HG02884 (cell line): ENCODE results near the gene SZT2.
"Not testable (repeated sequence)": the region's sequence is repeated elsewhere in the genome, so short reads cannot be mapped to it uniquely, and the experiment has no call there.

ENCODE experiments used
- ATAC-seq: cut with Tn5 transposase; IDR thresholded peaks from one replicate; pipeline ENCODE4 v1.9.1; 2021; ENCODE audit warnings: mild to moderate bottlenecking, moderate library complexity; ENCODE audit not compliant: unreplicated experiment

SZT2 gene

GRCh38 chr1:43360616-43361015, 29.1 kb upstream of the SZT2 start:
- no peak for ATAC-seq

DNA sequence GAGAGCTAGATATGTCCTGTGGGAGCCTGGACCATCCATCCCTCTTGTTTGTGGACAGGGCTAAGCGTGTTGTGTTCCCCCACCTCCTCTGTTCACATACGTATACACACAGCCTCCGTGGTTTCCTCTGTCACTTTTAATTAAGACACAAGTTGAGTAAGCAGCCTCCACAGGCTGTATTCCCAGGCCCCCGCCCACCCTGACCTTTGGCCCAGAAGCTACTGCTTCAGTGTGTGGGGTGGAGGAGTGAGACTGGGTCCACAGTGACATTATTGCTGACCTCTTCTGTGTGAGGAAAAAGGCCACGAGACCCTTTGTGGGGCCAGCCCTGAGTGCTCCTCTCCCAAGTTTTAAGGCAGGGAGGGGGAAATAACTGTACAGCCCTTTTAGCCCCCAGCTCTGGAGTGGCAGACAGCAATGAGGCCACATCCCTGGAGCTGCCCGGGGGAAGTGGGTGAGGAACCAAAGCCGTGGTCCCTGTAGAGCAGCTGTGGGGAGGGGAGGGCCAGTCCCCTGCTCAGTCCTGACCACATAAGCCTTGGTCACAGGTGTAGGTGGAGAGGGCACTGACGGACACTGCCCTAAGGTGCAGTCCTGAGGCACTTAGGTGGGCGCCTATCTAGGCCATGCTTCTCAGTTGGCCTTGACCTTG, 26.3 kb upstream of the SZT2 start:
- ATAC-seq: no peak

GRCh38 chr1:43363935-43364525, 25.7 kb upstream of the SZT2 start:
- ATAC-seq: no peak

GRCh38 chr1:43365678-43366077, 24.0 kb upstream of the SZT2 start:
- no peak for ATAC-seq

- no peak for ATAC-seq
These were observed 23.5 kb upstream of the SZT2 start for GRCh38 chr1:43366179-43366578.

DNA sequence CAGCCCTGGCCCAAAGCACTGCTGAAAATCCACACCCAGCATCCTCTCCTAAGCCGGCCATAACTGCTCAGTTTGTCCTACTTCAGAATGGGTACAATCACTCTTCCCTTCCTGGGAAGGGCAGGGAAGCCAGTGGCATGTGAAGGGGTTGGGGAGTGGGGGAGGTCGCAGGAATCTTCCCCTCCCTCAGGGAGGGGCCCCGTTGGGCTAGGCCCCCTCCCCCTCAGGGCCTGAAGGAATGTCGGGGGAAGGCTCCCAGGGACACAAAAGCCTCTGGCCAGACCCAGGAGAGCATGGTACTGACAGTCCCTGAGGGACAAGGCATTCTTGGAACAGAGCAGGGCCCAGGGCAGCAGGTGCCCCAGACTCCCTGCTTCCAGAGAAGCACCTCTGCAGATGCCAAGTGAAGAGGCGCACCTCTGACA, 23.1 kb upstream of the SZT2 start:
- no peak for ATAC-seq

- ATAC-seq: peak; percentile 35
These were observed 22.4 kb upstream of the SZT2 start for GRCh38 chr1:43367026-43367903.

DNA sequence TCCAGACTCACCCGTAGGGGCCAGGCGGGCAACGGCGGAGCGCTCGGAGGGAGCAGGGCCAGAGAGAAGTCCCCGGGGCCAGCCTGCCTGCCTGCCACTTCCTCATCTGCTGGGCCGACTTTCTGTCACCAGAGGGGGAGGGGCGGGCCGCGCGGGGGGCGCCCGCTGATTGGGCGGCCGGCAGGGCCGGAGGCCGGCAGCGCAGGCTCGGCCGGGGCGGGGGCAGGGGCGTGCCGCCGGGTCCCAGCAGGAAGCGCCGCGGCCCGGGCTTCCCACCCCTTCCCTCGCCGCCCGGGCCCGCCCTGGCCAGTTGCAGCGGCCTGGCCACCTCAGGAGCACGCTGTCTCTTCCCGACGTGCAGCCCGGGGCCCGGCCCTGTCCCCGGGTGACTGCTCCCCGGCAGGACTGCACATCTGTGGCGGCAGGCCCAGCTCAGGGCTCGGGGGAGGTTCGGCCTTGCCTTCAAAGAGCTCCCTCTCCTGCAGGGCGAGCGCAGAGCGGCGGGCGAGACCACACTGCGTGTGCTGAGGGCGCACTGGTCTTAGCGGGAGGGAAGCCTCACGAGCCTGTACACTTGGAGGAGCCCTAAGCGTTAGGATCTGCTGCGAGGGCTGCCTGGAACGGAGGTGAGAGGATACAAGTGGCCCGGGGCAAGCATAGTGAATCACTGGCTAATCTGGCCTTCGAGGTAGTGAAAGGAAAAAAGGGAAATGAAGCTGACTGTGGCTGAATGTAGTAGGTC, 21.6 kb upstream of the SZT2 start, which contains the start of gene ELOVL1:
Gene ELOVL1, minus strand, starts transcription at position 108 of the 742 bp plus-strand sequence. CDS start 2,402 bp downstream, outside the sequence.
- peak; percentile 60 for ATAC-seq

- ATAC-seq: no peak
These were observed 21.1 kb upstream of the SZT2 start for GRCh38 chr1:43368646-43369020.

- not testable (repeated sequence) for ATAC-seq
These were observed 19.9 kb upstream of the SZT2 start for GRCh38 chr1:43369779-43370178.

GRCh38 chr1:43370564-43370963, 19.1 kb upstream of the SZT2 start:
- no peak for ATAC-seq

DNA sequence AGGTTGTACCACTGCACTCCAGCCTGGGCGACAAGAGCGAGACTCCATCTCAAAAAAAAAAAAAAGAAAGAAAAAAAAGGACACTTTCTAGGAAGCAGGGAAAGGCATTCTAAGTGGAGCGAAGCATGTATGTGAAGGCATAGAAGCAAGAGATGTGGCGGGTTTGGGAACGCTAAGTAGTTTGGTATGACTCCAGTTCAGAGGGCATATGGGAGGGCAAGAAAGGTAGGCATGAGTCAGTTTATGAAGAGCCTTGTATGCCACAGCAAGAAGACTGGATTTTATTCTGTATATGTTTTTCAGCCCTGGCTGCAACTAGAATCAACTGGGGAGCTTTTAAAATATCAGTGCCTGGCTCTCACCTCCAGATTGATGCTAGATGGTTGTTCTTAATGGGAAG, 17.5 kb upstream of the SZT2 start:
- no peak for ATAC-seq

GRCh38 chr1:43373066-43373940, 16.4 kb upstream of the SZT2 start:
- no peak for ATAC-seq

GRCh38 chr1:43376723-43377235, 12.9 kb upstream of the SZT2 start:
- ATAC-seq: no peak

DNA sequence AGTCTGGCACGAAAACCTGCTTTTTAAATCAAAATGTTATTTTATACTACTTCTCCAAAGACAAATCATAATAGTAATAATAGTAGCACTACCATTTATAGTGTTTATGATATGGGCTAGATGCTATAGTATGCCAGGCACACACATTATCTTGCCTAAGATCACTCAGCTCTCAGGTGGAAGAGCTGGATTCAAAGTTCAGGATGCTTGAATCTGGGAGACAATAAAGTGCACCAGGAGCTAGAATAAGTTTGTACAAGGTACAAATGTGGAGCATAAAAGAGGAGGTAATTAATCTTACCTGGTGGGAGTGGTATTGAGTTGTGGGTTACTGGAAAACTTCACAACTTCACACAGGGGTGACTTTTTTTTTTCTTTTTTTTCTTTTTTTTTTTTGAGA, 11.9 kb upstream of the SZT2 start:
- ATAC-seq: no peak

DNA sequence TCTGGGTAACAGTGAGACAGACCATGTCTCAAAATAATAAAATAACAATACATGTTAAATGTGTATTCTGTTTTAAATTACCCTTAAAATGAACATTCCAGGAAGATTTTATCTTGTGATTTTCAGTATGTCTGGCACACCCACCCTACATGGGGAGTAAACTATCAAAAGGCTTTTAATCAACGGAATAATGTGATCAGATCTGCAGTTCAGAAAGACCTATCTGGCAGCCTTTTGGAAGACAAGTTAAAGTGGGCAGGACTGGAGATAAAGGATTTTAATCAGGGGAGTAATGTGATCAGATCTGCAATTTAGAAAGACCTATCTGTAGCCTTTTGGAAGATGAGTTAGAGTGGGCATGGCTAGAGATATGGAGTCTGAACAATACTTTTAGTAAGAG, 10.2 kb upstream of the SZT2 start:
- ATAC-seq: no peak

DNA sequence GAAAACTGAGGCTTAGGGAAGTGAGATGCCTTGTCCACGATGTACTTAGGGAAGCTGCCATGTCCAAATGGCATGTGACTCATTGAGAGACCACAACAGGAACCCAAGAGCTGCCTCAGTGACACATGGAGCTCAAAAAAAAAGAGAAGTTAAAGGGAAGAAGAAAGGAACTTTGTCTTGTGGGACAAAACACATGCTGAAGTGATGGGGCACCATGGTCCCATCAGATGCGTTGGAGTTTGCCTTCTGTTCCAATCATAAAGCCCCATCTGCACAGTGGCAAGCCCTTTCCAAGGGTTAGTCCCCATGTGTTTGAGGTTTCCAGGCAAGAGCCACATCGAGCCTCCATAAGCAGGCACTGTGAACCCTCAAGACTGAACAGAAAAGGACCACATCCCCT, 8.1 kb upstream of the SZT2 start:
- no peak for ATAC-seq

- no peak for ATAC-seq
These were observed 7.5 kb upstream of the SZT2 start for GRCh38 chr1:43382027-43382779.

GRCh38 chr1:43383449-43383848, 6.2 kb upstream of the SZT2 start:
- ATAC-seq: no peak
